Activated naive CD8-positive, alpha-beta T cell treated with anti-CD3 and anti-CD28 coated beads, Interleukin-2, amount 50 U/mL, for 16 hours (primary cell): ENCODE measurements around the gene ATP5IF1.

Experiments used
- DNase-seq: peaks from one replicate; pipeline ENCODE4 v3.0.0-alpha.2; 2020; ENCODE audit warnings: low read depth, low spot score

The ATP5IF1 gene

DNA sequence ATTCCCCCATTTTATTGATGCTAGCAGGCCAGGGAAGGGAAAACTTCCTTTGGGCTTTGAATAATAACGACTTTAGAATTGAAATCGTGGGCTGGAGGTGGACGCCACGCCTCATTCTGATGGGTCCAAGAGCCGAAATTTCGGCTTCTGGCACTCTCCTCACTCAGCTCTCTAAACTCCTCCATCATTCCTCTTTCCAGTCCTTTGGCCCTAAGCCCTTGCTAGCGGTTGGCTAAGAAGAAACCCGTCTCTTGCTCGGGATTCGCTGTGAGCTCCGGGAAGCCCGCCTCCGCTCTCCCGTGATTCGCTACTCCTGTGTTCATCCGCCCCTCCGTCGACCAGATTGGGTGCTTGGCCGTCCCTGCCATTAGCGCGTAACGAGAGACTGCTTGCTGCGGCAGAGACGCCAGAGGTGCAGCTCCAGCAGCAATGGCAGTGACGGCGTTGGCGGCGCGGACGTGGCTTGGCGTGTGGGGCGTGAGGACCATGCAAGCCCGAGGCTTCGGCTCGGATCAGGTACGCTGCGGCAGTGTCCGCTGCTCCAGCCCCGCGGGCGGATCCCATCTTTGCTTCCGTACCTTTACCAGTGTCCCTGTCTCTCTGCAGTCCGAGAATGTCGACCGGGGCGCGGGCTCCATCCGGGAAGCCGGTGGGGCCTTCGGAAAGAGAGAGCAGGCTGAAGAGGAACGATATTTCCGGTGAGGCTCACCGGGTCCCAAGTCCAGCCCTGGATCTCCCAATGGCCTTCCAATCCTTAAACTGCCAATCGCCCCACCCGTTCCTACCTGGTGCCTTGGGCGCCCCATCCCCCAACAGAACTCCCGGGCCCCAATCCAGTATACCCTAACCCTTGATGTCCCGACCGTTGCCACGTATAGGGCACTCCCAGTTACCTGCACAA lies at the start of gene ATP5IF1:
ATP5IF1 (plus strand) TSS at position 370 of the 901 bp plus-strand sequence; CDS start at position 430, 60 bp downstream.
- peak; percentile 88 for DNase-seq

DNA sequence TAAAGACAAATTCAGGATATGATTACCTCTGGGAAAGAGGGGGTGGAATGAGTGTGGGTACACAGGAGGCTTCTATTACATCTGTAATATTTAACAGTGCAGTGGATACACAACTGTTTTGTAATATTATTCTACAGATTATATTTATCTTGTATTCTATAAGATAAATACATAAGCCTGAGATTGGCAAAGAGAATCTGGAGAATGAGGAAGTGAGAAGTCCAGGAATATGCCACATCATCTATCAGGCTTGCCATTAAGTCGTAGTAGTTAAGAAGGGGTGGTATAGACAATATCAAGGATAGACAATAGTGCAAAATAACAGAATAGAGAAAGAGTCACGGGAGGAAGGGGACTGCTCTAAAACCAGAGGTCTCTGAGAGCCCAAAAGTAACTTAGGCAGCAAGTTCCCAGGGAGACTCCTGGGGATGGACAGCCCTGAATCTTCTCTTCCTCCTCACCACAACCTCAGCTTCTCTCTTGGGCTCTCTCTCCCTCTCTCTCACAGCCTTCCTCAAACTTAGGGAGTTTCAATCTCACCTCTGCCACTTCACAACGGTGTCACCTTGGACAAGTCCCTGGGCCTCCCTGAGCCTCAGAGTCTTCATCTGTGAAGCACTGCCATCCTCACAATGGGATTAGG lies 45.5 kb upstream of the ATP5IF1 start:
- no peak for DNase-seq

DNA sequence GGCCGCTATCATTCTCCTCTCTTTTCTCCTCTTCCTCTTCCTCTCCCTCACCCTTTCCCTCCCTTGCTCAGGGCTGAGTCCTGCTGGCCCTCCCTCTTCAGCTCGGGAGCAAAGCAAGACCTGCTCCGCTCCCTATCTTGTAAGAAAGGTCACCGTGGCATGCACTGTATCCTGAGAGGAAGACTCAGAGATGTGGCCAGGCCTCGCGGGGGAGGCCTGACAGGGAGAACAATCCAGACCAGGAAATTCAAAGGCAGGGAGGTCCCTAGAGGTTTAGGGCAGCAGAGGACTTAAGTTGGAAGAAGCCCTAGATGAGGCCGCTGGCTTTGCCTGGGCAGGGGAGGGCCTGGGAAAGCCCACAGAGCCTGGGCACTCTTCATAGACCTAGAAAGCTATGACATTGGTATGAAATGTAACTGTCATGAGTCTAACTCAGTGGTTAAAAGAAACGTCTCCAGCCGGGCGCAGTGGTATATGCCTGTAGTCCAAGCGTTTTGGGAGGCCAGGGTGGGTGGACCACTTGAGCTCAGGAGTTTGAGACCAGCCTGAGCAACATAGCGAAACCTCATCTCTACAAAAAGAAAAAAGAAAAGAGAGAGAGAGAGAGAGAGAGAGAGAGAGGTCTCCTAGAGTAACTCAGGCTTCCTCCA lies 44.8 kb upstream of the ATP5IF1 start:
- no peak for DNase-seq

DNA sequence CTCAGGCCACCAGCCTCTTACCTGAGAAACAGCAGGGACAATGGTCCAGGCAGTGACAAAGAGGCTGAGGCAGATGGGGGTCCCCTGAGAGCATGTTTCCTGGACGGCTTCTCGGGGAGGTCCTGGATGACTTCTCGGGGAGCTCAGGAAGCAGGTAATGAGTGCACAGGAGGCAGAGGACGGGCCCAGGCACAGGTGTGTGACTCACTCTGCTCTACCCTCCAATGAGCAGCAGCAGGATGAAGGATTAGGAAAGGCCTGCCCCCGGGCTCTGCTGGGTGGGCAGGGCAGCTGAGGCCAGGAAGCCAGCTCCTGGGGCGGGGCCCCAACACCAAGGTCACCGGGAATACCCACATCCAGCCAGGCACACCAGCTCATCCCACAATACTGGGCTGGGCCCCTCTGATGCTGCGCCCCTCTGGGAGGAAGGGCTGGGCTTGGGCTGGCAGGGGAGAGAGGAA lies 42.2 kb upstream of the ATP5IF1 start:
- DNase-seq: no peak

DNA sequence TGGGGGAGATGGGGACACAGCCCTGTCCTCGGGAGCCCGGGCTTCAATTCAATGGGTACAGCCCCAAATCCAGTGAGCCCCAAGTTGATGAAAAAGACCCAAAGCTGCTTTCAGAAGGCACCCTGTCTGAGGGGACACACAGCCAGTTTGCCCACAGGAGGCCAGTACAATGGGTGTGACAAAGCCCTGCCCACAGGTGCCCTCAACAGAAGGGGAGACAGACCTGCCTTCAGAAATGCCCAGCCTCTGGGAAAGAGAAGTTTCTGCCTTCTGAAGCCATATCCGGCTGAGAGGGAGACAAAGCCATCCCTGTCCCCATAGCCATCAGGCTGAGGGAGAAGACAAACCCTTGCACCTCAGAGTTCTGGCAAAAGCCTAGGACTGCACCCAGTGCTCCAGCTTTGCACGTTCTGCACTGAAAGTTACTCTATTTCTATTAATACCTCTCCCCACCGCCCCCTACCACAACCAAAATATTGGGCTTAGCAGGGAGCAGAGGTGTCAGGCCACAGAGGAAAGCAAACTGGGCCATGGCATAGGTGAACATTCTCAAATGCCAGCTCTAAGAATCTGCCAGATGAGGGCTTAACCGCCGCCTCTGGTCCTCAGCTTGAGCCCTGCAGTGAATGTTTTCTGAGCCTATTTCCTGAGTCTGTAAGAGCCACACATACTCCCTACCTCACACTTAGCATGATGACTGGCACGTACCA lies 41.4 kb upstream of the ATP5IF1 start:
- no peak for DNase-seq

DNA sequence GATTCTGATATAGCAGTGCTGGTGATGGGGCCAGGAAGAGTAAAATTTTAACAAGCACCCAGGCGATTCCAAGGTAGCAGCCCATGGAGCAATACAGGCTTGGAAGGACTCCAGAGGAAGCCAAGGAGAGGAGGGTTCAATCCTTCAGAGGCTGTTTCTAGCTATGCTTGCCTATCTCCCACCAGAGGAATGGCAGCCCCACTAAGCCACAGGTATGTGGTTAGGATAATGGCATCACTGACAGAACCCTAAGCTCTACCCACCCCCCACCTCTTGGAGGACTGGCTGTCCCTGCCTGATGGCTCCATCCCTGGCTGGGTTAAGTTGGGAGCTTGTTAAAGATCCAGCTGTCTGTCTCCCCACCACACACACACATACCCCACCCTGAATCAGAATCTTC lies 40.1 kb upstream of the ATP5IF1 start:
- no peak for DNase-seq

DNA sequence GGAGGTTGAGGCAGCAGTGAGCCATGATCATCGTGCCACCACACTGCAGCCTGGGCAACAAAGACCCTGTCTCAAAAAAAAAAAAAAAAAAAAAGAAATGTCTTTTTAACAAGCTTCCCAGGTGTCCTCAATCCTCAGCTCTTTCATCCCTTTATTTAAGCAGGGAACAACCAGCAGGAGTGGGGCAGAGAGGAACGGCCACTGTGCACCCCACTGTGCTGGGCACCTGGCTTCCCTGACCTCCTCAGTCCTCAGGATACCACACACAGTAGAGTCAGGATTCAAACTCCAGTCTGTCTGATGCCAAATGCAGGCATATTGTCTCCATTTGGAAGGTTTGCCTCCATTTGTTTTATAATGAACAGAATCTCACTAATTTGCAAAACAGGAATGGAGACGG lies 39.6 kb upstream of the ATP5IF1 start:
- no peak for DNase-seq

DNA sequence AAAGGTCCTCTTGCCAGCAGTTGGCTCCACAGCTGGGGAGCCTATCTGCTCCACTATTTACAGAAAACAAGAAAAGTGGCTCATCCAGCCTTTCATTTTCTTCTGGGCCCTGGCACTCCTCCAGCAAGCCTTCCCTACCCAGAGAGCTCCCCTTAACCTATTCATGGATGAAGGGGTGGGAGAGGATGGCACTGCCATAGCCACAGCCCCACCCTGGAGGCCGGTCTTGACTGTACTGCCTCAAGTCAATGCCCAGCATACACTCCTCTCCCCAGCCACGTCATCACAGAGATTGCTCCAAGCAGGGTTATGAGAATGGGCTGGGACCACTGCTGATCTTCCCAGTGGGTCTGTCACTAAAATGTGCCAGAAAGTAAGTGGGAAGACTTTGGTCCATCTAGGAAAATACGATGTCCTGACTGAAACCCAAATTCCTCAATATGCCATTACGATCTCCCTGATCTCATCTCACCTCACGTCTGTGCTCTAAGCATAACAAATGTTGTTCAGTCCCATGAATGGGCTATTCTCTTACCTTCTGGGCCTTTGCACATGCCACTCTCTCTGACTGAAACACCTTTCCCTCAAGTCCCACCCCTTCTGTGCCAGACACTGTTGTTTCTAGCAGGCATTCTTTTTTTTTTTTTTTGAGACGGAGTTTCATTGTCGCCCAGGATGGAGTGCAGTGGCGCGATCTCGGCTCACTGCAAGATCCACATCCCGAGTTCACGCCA lies 38.1 kb upstream of the ATP5IF1 start:
- no peak for DNase-seq

DNA sequence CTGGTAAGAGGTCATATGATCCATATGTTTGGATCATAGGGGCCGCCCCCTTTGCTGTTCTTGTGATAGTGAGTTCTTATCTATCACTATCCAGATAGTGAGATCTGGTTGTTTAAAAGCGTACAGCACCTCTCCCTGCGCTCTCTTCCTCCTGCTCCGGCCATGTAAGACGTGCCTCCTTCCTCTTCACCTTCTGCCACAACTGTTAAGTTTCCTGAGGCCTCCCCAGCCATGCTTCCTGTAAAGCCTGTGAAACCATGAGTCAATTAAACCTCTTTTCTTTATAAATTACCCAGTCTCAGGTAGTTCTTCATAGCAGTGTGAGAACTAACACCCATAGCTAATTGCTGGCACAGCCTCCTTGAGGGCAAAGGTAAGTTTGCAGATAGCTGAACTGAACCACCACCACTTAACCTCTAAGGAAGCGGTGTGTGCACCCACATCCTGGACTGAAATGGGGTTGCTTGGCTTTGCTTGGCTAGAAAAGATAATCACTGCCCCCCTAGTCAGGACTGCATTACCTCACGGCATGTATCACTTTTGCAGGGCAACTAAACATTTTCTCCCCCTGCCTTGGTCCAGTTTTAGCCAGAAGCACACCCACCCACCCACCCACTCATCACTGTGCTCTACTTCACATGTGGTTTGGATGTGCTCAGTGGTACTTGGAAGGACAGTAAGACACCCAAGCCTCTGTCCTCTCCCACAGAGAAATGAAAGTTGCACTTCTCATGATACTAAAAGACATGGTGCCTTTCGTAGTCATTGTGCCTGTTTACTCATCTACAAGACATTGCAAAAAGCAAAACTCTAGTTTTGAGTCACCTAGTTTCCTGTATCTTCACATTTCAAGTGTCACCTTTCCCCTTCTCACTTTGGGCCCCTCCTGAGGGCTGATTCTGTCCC lies 36.3 kb upstream of the ATP5IF1 start:
- DNase-seq: no peak

DNA sequence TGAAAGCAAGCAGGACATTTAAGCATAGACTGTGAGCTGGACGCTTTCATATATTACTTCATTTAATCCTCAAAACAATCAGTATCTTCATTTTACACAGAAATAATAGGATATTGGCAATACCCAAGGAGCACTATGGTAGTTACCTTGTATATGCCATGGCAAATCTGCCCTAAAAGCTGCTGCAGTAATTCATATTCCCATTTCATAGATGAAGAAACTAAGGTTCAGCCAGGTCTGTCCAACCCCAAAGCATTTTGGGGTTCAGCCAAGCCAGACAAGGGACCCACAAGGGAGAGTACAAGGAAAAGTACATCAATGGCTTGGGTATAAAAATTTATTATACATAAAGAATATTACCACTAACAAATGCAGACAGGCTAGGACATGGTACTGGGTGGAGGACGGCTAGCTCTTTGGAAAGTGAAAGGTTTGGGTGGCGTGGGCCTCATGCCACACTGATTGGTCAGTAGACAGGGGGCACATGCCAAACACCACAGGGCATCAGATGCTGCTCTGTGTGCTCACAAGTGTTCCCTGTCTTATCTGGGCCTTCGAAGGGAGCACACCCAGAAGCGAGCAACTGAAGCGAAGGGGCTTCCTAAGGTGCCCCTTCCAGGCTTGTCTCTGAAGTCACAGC lies 35.6 kb upstream of the ATP5IF1 start:
- no peak for DNase-seq

DNA sequence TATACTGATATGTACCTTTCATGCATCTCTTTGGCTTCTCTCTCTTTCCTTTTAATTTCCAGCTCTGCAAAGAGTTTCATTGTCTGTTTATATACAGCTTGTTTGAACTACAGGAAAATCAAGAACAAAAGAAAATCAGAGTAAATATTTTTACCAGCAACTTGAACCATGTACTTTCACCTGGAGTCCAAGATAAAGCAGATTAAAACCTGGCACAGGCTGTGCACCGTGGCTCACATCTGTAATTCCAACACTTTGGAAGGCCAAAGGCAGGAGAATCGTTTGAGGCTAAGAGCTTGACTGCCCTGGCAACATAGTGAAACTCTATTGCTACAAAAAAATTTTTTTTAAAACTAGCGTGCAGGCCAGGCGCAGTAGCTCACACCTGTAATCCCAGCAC lies 30.7 kb upstream of the ATP5IF1 start:
- DNase-seq: no peak

DNA sequence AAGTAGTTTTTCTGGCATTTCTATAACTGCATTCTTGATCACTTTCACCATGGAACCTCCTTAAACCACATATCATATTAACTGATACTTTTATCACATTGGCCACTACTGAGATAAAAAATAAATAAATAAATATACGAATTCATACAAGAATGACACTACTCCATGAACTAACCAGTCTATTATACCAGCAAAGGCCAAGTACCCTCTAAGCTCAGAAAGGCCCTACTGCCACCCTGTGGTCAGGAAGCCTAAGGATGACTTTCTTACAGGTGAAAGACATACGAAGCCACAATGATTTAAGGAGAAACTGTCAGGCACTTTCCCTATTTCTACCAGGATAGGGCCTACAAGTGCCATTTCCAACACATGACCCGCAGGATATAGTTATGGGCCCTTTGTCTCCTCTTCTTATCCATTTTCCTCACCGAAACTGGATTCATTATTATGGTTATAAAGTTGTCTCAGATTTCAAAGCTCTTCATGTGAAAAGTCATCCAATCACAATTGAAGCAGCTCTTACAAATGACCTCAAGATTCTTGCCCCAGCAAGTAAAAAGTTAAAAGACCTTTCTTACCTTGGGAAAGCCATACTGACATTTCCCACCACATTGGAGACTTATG lies 27.0 kb upstream of the ATP5IF1 start:
- DNase-seq: peak; percentile 23

DNA sequence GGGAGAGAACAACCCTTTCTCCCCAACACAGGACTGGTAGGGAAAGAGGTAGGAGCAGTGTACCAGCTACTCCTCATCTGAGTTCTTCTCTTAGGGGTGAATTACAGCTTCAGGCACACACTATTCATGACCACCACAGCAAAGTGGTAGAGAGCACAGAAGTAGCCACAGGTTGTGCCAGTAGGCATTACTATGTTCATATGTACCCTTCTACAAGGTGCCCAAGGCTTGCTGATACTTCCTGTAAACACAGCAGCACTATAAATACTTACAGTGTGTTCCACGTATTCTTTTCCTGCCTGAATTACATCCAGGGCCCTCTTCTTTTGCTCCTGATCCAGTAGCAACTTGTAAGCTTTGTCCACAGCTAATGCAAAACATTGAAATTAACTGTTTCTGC lies 26.2 kb upstream of the ATP5IF1 start:
- DNase-seq: no peak

DNA sequence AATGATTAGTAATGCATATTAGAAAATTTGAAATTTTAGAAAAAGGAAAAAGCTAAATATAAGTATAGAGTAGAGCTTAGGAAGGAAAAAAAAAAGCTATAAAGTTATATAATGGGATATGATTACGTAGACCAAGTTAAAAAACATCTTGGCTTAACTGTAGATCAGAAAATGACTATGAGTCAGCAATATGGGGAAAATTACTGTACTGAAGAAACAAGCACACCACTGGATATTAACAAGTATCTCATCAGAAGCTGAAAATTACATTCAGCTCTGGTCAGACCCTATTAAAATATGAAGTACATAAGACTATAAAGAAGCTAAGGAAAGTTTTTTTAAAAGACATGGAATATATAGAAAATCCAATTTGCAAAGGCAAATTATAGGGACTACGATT lies 22.6 kb upstream of the ATP5IF1 start:
- no peak for DNase-seq

DNA sequence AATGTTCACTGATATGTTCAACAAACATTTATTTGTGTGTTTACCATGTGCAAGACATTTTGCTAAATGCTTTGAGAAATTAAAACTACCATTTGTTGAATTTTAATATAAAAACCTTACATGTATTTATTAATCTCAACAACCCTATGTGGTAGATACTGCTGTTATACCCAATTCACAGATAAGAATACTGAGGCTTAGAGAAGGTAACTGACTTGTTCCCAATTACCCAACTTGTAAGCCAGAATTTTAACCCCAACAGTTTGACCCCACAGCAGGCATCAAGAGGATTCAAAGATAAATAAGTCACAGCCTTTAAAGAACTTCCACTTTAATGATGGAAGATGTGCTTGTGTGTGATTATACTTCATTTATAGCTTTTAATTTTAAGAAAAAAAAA lies 6.8 kb upstream of the ATP5IF1 start:
- DNase-seq: no peak

DNA sequence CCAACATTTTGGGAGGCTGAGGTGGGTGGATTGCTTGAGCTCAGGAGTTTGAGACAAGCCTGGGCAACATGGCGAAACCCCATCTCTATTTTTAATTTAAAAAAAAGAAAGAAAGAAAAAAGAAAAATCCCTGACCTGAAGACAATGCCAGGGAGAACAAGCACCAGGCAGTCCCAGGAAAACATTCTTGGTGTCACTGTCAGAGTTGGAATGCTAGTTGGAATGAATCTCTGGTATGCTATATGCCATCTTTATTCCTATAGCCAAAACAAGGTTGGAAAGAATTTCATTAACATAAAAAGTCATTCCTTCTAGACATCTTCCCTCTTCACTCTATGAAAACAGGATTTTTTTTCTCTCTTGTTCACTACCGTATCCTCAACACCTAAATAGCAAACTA lies 5.9 kb upstream of the ATP5IF1 start:
- DNase-seq: no peak

DNA sequence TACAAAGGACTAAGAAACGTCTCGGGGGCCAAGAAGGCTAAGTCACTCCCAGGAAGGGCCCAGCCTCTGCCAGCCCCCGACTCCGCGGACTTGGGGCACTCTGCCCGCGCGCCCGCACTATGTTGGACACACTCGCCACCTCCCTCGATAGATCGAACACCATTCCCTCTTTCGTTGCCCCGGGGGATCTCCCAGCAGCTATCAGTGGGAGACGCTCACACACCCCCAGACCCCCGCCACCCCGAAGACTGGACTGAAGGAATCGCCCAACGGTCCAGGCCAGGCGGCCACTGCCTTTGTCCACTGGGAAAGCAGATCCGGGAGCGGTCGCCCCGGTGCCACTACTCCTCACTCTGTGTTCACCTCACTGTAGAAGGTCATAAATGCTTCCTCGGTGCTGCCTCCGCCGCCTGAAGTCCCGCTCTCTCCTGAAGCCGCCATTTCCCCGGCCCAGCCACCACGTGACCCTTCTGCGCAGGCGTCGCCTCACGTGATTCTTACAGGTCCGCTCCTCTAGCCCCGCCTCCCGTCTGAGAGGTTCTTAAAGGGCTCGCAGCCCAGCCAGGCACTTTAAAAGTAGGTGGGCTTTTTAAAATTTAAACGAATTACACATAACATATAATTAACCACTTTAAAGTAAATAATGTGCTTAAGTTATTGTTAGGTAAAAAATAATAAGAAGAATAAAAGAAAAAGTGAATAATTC lies 3.2 kb upstream of the ATP5IF1 start, which contains the start of gene DNAJC8:
DNAJC8 (minus strand) TSS at position 472 of the 706 bp plus-strand sequence; CDS start at position 441, 31 bp downstream.
- DNase-seq: peak; percentile 95

DNA sequence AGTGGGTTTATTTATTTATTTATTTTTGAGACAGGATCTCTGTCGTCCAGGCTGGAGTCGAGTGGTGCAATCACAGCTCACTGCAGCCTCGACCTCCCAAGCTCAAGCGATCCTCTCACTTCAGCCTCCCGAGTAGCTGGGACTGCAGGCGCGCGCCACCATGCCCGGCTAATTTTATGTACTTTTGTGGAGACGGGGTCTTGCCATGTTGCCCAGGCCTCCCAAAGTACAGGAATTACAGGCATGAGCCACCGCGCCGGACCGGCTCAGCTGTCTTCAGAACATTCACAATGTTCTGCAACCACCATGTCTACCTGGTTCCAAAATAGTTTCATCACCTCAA lies 2.7 kb upstream of the ATP5IF1 start:
- DNase-seq: no peak
